GM19238 (cell line): Measurements from ENCODE around the gene RAPGEF5.
"Not testable (repeated sequence)": the region's sequence is repeated elsewhere in the genome, so short reads cannot be mapped to it uniquely, and the experiment has no call there.

Experiments
- DNase-seq: peaks from one replicate; pipeline ENCODE4 v3.0.0; 2011; ENCODE audit warnings: low spot score; ENCODE audit not compliant: insufficient read length

The RAPGEF5 gene

DNA sequence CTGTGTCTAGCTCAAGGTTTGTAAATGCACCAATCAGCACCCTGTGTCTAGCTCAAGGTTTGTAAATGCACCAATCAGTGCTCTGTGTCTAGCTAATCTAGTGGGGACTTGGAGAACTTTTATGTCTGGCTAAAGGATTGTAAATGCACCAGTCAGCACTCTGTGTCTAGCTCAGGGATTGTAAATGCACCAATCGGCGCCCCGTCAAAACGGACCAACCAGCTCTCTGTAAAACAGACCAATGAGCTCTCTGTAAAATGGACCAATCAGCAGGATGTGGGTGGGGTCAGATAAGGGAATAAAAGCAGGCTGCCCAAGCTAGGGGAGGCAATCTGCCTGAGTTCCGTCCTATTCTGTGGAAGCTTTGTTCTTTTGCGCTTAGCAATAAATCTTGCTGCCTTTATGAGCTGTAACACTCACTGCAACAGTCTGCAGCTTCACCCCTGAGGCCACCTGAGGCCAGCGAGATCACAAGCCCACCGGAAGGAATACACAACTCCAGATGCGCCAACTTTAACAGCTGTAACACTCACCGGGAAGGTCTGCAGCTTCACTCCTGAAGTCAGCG lies 265.9 kb downstream of the RAPGEF5 start:
- DNase-seq = not testable (repeated sequence)

- DNase-seq = no peak
Measured at GRCh38 chr7:22090512-22090911, 266.4 kb downstream of the RAPGEF5 start.

GRCh38 chr7:22090107-22090506 lies 266.8 kb downstream of the RAPGEF5 start:
- DNase-seq = no peak

GRCh38 chr7:22088827-22089226 lies 268.1 kb downstream of the RAPGEF5 start:
- no peak for DNase-seq

DNA sequence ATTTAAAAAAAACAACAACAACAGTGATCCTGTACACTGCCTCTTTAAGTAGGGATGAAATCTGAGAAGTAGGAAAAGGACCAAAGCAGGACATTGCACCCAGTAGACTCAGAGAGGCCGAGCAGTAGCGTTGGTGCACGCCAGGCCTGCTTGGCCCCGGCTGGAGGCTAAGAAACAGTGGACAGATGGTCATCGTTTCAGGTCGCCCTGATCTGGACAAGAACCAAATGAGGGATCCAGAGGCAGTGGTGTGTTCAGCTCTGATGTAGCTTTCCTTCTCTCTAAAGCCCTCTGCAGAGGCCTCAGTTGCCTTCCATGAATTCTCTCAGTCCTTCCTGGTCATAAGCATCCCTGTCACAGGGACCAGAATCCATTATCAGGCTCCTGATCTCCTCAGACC lies 269.1 kb downstream of the RAPGEF5 start:
- no peak for DNase-seq

DNA sequence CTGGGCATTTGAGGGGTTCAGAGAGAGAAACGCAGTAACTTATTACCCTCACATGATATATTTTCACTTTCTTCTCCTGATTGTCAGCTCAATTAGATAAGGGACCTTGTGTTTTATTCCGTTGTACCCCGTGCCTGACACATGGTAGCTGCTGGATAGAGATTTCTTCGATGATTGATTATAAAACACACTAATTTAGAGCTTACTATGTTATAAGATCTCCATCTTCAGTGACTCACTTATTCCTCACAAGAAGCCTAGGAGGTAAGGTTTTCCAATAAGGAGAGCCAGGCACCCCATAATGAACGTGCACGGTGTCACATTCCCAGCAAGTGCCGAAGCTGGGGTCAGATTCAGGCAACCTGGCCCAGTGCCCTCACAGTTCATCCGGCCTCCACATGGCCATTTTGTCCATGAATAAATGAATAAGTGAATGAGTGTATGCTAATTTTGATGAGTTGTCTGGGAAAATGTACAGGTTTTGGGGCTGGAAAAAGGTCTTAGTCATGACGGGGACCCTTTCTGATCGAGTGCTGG lies 273.2 kb downstream of the RAPGEF5 start:
- DNase-seq = no peak

DNA sequence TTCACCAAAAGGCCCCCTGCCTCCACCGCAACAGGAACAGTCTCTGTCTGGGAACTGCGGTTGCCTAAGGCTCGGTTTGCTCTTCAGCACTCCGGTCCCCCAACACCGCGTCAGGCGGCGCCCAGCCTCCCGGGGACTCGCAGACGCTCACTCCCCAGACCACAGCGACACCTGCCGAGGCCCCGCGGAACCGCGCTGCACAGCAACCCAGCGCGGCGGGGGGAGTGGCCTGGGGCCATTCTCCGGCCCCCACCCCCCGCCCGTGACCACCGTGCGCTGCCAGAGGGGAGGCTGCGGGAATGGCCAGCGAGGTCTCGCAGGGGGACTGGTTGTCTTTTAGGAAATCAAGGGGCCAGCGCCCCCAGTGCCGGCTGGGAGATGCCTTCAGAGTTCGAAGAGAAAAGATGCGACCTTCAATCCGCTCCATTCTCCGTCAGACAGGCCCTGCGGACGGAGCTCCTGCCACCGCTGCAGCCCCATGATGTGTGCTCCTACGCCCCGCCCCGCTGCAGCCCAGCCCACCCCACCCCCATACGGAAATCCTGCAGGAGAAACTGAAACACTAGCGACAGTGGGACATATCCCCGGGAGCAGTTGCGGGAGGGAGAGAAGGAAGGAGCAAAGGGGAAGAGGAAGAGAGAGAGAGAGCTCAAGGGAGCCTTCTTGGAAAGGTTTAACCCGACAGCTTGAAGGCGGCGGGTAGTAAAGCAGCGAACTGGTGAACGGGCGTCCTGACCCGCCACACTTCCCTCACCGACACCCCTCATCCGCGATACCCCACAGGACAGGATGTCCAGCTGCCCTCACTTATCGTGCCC lies 273.9 kb downstream of the RAPGEF5 start:
- peak; percentile 81 for DNase-seq

DNA sequence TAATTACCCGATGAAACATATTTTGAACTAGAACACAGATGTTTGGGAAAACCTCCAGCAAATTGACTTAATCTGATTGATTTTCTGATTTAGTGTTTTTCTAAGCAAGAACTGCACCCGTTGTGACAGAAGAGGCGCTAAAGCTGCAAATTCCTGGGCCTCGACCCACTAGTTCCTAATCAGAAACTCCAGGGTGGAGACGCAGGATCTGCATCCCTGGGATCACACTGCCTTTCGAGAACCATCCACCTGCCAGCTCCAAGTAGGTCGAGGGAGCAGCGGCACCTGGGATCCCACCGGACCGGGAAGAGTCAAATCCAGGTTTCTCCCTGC lies 274.4 kb downstream of the RAPGEF5 start:
- DNase-seq = no peak

DNA sequence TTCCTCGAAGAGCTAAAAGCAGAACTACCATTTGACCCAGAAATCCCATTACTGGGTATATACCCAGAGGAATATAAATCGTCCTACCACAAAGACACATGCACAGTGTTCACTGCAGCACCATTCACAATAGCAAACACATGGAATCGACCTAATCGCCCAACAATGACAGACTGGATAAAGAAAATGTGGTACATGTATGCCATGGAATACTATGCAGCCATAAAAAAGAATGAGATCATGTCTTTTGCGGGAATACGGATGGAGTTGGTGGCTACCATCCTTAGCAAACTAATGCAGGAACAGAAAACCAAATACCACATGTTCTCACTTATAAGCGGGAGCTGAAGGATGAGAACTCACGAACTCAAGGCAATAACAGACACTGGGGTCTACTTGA lies 276.7 kb downstream of the RAPGEF5 start:
- not testable (repeated sequence) for DNase-seq

- not testable (repeated sequence) for DNase-seq
Measured at GRCh38 chr7:22078872-22079271, 278.1 kb downstream of the RAPGEF5 start.

GRCh38 chr7:22075561-22075960 lies 281.4 kb downstream of the RAPGEF5 start:
- no peak for DNase-seq

- no peak for DNase-seq
Measured at GRCh38 chr7:22074897-22075296, 282.1 kb downstream of the RAPGEF5 start.
